ENCODE measurements around the gene ELF2. TPM values are rescaled to one million over a fixed set of nuclear protein-coding genes. Genes with fewer than 3 reads are reported as not detected.

Gene ELF2
- polyA plus RNA-seq, 1 of the 3 experiments (the other 2 are of a cell fraction) = 14.0 TPM

- TF ChIP-seq REST (IDR thresholded peaks at IDR 0.05; ENCODE audit: low read depth, low read length) (no peak), TCF12 (IDR thresholded peaks at IDR 0.05) (no peak), POLR2AphosphoS5 (IDR thresholded peaks at IDR 0.05; ENCODE audit: low read depth, low read length) (no peak), EP300 (IDR thresholded peaks at IDR 0.05; ENCODE audit: borderline replicate concordance in 1 of 2, low read depth in 1 of 2, low read length in 1 of 2) (no peak), GATA2 (CRISPR knock-in tag; IDR thresholded peaks at IDR 0.05) (no peak)
Measured at GRCh38 chr4:139084804-139085093, 92.3 kb downstream of the ELF2 start (continued).

- Histone ChIP-seq H2AFZ (ENCODE audit: low read depth) (peak overlapping the region; percentile 92), H4K20me1 (ENCODE audit: insufficient read depth) (peaks cover 32% of the 10 kb centered on the region), H3K79me2 (ENCODE audit: insufficient read depth) (peaks cover 46% of the 10 kb centered on the region), H3K9me3 (no peaks in the 10 kb centered on the region), H3K27me3 (ENCODE audit: insufficient read depth) (no peaks in the 10 kb centered on the region), H3K36me3 (replicated peaks in 1 of 2; ENCODE audit: control insufficient read depth in 1 of 2, insufficient read depth in 2 of 2, low read length in 1 of 2) (peaks cover 3 to 13% of the 10 kb centered on the region in 2 experiments), H3K4me2 (peak overlapping the region; percentile 97), H3K4me3 (ENCODE audit: low read depth in 2 of 2, low read length in 1 of 2) (peak overlapping the region; percentile 68 to 84), H3K9me2 (no peaks in the 10 kb centered on the region), H3F3A (replicated peaks; ENCODE audit: insufficient read depth) (peaks cover 25% of the 10 kb centered on the region), H3K9ac (peak overlapping the region; percentile 94), H3K27ac (ENCODE audit: low read depth in 2 of 2, low read length in 1 of 2) (peak overlapping the region; percentile 97 to 98), H3K4me1 (ENCODE audit: control insufficient read depth in 1 of 2, insufficient read depth in 2 of 2, low read depth in 1 of 2, low read length in 1 of 2) (peaks cover 9 to 10% of the 10 kb centered on the region in 2 experiments; a peak in 2 of 4 replicates)
- POLR2A ChIA-PET = no interaction called here
- 5% methylated on average over 11 of the region's 68 CpGs for WGBS (ENCODE audit: low lambda C conversion rate)
- DNase-seq = peak; percentile 91
- CTCF ChIA-PET = interaction anchor here (0.6 to 10.5 kb wide), 12 partner anchors 11 to 307 kb away, joined by 3 to 74 read pairs (median 3); no protein-coding TSS in a partner anchor
- no peak for TF ChIP-seq TEAD4 (IDR thresholded peaks at IDR 0.05; ENCODE audit: borderline replicate concordance, insufficient read depth)
- TF ChIP-seq EZH2phosphoT487 (IDR thresholded peaks at IDR 0.05; ENCODE audit: borderline replicate concordance, low read depth) = no peak
- no peak for TF ChIP-seq USF2 (IDR thresholded peaks at IDR 0.05; ENCODE audit: borderline replicate concordance, low read depth, low read length)
- peak; percentile 84 for TF ChIP-seq YY1 (IDR thresholded peaks at IDR 0.05; ENCODE audit: low read depth)
- TF ChIP-seq MEF2A (IDR thresholded peaks at IDR 0.05; ENCODE audit: borderline replicate concordance, low read depth) = no peak
- TF ChIP-seq ELF1 (IDR thresholded peaks at IDR 0.05) = peak; percentile 16; the same call in 1 of the 2 replicates
- no peak for TF ChIP-seq RFX5 (IDR thresholded peaks at IDR 0.05; ENCODE audit: low read length)
- TF ChIP-seq USF1 (IDR thresholded peaks at IDR 0.05; ENCODE audit: borderline replicate concordance, low read depth) = no peak
- peak; percentile 40 for TF ChIP-seq POLR2AphosphoS5 (IDR thresholded peaks at IDR 0.05; ENCODE audit: low read depth, low read length)
- TF ChIP-seq RAD21 (IDR thresholded peaks at IDR 0.05; ENCODE audit: low read length) = no peak
- peak; percentile 94 for TF ChIP-seq CHD2 (IDR thresholded peaks at IDR 0.05; ENCODE audit: low read length, partially characterized antibody)
- TF ChIP-seq PBX3 (IDR thresholded peaks at IDR 0.05) = peak; percentile 64
- TF ChIP-seq GATA2 (CRISPR knock-in tag; IDR thresholded peaks at IDR 0.05) = no peak
- no peak for TF ChIP-seq JUND (IDR thresholded peaks at IDR 0.05)
- no peak for TF ChIP-seq NFIC (IDR thresholded peaks at IDR 0.05; ENCODE audit: borderline replicate concordance)
- no peak for TF ChIP-seq RCOR1 (IDR thresholded peaks at IDR 0.05; ENCODE audit: low read length)
- no peak; a peak in 1 of 4 replicates for TF ChIP-seq EP300 (IDR thresholded peaks at IDR 0.05; ENCODE audit: borderline replicate concordance in 1 of 2, low read depth in 1 of 2, low read length in 1 of 2)
- TF ChIP-seq REST (IDR thresholded peaks at IDR 0.05; ENCODE audit: low read depth, low read length) = 0 out of 2 replicates have a peak, but pooled peaks have one; percentile 32
Measured at GRCh38 chr4:139083956-139084803, 92.8 kb downstream of the ELF2 start.
